ENCODE results near the gene SP2. TPM values are rescaled to one million over a fixed set of nuclear protein-coding genes. Genes with fewer than 3 reads are reported as not detected.
"Not testable (repeated sequence)": the region's sequence is repeated elsewhere in the genome, so short reads cannot be mapped to it uniquely, and the experiment has no call there.

Gene SP2
- total RNA-seq, 1 donor from 2014 or later, result 1.8 TPM

GRCh38 chr17:47918006-47918405, 22.0 kb downstream of the SP2 start:
- no peak for DNase-seq (ENCODE audit: low read depth in 2 of 2)

DNA sequence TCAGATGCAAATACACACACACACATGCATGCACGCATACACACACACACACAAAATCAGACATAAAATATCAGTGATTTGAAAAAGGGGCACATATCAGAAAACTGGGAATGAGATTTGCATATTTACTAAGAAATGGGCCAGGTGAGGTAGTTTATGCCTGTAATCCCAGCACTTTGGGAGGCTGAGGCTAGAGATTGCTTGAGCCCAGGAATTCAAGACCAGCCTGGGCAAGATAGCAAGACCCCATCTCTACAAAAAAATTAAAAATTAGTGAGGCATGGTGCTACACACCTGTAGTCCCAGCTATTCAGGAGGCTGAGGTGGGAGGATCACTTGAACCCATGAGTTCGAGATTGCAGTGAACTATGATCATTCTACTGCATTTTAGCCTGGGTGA, 23.0 kb downstream of the SP2 start:
- no peak for DNase-seq (ENCODE audit: low read depth in 2 of 2)

DNA sequence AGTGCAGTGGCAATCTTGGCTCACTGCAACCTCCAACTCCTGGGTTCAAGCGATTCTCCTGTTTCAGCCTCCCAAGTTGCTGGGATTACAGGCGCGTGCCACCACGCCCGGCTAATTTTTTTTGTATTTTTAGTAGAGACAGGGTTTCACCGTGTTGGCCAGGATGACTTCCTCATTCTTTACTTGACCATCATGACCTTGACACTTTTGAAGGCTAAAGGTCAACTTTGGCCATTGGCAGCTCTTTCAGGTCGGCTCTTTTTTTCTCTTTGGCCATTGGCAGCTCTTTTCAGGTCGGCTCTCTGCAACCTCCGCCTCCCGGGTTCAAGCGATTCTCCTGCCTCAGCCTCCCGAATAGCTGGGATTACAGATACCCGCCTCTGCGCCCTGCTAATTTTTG, 23.9 kb downstream of the SP2 start:
- not testable (repeated sequence) for DNase-seq (ENCODE audit: low read depth in 2 of 2)

DNA sequence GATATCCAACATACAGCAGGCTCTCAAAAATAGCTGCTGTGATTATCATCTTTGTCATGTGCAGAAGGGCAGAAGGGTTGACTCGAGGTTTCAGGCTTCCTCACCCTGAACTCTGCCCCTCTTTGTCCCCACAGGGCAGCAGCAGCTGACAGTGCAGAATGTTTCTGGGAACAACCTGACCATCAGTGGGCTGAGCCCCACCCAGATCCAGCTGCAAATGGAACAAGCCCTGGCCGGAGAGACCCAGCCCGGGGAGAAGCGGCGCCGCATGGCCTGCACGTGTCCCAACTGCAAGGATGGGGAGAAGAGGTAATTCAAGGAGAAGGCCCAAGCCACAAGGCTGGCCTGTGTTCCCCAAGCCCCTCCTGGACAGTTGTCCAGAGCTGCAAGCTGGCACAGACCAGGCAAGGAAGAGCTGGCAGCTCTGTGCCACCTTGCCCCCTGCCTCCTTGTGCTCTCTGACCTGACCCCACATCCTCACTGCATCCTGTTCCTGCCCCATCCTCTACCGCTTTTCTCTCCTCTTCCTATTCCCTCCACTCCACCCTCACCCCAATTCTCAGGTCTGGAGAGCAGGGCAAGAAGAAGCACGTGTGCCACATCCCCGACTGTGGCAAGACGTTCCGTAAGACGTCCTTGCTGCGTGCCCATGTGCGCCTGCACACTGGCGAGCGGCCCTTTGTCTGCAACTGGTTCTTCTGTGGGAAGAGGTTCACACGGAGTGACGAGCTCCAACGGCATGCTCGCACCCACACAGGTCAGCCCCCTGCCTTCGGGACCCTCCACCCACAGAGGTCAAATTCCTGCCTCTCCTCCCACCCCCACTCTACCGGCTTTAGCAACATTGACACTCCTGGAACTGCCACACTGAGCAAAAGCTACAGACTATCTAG, 29.0 kb downstream of the SP2 start:
- DNase-seq (ENCODE audit: low read depth in 2 of 2), result no peak

- no peak for DNase-seq (ENCODE audit: low read depth in 2 of 2)
Observed at GRCh38 chr17:47925678-47925988, 29.6 kb downstream of the SP2 start.

GRCh38 chr17:47927821-47928400, 31.9 kb downstream of the SP2 start:
- no peak for DNase-seq (ENCODE audit: low read depth in 2 of 2)

- DNase-seq (ENCODE audit: low read depth in 2 of 2), result no peak
Observed at GRCh38 chr17:47928415-47928814, 32.4 kb downstream of the SP2 start.

- DNase-seq (ENCODE audit: low read depth in 2 of 2), result no peak
Observed at GRCh38 chr17:47929218-47930000, 33.4 kb downstream of the SP2 start.

- no peak for DNase-seq (ENCODE audit: low read depth in 2 of 2)
Observed at GRCh38 chr17:47931848-47932247, 35.8 kb downstream of the SP2 start.

DNA sequence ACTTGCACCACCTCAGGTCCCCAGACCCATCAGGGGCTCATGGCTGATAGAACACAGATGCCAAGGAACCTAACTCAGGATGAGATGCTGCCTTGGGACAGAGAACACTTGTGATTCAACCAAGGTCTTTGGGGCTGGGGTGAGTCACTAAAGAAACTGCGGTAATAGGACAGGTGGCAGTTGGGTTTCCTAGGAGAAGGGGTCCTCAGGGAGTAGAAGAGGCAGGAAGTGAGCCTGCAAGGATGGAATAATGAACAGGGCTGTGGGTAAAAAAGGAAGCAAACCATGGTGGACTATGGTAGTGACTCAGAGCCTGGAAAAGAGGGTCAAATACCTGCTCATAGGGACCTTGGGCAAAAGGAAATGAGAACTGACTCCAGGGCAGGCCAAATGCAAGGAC, 38.8 kb downstream of the SP2 start:
- peak in 1 of 2 donors; percentile 14 for DNase-seq (ENCODE audit: low read depth in 2 of 2)

DNA sequence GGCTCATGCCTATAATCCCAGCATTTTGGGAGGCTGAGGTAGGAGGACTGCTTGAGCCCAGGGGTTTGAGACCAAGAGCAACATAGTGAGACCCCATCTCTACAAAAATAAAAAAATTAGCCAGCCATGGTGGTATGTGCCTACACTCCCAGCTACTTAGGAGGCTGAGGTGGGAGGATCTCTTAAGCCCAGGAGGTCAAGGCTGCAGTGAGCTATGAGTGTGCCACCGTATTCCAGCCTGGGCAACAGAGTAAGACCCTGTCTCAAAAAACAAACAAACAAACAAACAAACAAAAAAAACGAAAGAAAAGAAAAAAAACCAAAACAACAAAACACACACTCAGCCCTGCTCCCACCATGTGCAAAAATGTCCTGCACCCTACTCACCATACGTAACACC, 39.4 kb downstream of the SP2 start:
- DNase-seq (ENCODE audit: low read depth in 2 of 2), result not testable (repeated sequence)

DNA sequence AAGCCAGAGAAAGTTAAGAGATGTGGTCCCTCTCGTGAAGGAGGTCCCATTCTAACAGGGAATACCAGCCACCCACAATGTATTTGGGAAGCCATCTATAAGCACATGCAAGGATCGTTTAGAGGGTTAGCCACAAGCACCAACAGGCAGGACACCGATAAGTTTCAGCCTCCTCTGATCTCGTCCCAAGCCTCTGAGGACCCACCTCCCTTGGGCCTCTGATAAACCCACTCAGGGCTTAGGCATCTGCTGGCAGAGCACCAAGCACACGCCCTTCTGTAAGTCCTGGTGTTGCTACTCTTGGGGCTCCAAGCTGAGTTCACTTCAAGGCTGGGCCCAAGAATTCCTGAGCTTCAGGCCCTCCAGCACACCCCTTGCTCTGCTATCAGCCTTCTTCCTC, 39.9 kb downstream of the SP2 start:
- peak in 1 of 2 donors; percentile 58 for DNase-seq (ENCODE audit: low read depth in 2 of 2)

GRCh38 chr17:47937941-47938340, 41.9 kb downstream of the SP2 start:
- DNase-seq (ENCODE audit: low read depth in 2 of 2), result no peak

DNA sequence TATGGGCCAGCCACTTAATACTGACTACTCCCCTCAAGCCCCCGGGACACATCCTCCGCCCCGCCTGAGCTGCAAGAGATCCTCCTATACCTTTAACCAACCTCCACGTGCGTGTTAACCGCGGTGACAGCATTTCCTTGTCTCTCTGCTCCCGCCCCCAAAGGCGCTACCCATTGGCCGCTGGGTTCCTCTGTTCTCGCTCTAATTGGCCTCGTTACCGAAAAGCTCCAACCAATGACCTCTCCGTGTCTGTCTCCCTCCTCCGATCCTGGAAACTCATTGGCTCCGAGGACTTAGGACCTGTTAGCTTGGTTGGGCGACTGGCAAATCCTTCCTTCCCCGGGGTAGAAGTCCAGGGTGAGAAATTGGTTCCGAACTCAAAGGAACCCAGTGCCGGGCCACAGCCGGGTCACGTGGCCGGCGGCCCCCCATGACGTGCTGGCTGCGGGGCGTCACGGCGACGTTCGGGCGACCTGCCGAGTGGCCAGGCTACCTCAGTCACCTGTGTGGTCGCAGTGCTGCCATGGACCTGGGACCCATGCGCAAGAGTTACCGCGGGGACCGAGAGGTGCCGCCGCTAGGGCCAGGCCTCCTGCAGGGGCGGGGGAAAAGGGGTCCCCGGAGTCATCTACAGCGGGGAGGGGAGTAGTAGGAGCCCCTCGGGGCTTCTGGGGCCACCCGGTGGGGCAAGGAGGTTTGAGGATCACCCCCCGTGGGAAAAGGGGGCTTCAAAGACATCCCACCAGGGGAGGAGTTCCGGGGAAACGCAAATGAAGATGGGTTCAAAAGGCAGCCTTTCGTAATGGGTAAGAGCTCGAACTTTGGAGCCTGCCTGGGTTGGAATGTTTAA, 45.4 kb downstream of the SP2 start, which contains the start of gene PNPO:
PNPO (plus strand) TSS at position 326 of the 850 bp plus-strand sequence; CDS start at position 431, 105 bp downstream.
- peak; percentile 98 to 99 for DNase-seq (ENCODE audit: low read depth in 2 of 2)

- no peak for DNase-seq (ENCODE audit: low read depth in 2 of 2)
Observed at GRCh38 chr17:47942096-47942510, 46.1 kb downstream of the SP2 start.

- no peak for DNase-seq (ENCODE audit: low read depth in 2 of 2)
Observed at GRCh38 chr17:47942568-47942967, 46.5 kb downstream of the SP2 start.

DNA sequence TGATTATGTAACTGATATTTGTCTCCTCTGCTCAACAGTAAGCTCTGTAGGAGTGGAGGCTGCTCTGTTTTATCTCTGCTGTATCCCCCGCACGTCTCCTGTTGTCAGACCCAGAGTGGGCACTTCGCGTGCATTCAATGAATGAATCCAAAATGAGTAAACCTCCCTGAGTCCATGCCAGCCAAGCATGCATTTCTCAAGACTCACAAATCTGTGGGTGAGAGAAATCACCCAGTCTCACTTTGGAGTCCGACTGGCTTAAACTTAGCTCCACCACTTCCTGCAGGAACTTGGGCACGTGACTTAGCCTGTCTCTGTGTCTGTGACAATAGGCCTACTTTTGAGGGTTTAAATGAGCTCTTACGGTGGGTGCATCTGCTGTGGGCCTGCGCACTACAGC, 49.0 kb downstream of the SP2 start:
- no peak for DNase-seq (ENCODE audit: low read depth in 2 of 2)

DNA sequence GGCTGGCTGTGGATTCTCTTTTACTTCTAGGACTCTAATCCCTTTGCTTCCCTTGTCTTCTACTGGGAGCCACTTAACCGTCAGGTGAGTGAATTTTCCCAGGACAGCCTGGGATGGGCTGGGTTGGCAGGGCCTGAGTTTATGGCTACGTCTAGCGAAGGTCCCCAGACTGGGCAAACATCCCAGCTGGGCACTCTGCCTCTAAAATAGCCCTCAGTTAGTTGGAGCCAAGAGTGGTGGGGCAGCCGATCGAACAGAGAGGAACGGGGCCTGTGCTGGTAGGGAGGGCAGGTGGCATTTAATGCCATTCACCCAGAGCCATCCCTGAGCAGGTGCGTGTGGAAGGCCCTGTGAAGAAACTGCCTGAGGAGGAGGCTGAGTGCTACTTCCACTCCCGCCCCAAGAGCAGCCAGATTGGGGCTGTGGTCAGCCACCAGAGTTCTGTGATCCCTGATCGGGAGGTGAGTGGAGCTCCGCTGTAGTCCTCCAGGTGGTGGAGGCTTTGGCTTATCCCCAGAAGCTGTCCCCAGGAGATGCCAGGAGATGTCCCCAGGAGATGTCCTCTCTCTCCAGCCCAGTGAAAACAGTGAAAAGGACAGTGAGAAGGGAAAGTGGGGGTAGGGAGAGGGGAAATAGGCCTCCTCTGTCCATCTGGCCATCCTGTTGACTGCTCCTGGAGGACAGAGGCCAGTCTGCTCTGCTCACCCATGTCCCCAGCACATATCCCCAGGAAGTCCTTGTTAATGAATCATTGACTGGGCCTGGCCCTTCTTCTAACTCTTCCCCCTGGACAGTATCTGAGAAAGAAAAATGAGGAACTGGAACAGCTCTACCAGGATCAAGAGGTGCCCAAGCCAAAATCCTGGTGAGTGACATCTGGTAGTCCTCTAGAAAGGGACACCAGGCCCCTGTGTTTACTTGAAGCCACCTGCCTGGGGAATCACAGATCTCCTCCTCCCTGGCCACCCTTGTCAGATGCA, 49.8 kb downstream of the SP2 start:
- no peak for DNase-seq (ENCODE audit: low read depth in 2 of 2)

- no peak for DNase-seq (ENCODE audit: low read depth in 2 of 2)
Observed at GRCh38 chr17:47946516-47946915, 50.5 kb downstream of the SP2 start.

DNA sequence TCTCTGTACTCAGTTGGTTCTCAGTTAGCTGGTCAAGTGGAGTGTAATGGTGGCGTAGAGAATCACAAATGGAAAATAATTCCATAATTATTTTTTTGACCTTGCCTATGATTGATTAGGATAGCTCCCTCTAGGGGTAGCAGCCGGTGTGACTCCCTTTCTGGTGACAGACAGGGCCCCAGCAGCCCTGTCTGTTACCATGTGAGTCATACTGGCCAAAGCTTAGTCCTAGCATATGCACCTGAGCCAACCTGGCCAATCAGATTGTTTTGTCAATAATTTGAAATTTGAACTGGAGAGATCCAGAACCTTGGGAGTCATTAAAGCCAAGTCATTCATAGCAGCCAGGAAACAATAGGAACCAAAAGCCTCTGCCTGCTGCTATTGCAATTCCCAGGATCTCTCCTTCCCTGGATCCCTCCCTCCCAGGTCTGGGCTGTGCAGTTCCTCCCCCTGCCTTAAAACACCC, 50.9 kb downstream of the SP2 start:
- DNase-seq (ENCODE audit: low read depth in 2 of 2), result peak; percentile 89 to 90

Data from lung microvascular endothelial cell (primary cell).